Measurements from ENCODE around the gene POMGNT1.

DNA sequence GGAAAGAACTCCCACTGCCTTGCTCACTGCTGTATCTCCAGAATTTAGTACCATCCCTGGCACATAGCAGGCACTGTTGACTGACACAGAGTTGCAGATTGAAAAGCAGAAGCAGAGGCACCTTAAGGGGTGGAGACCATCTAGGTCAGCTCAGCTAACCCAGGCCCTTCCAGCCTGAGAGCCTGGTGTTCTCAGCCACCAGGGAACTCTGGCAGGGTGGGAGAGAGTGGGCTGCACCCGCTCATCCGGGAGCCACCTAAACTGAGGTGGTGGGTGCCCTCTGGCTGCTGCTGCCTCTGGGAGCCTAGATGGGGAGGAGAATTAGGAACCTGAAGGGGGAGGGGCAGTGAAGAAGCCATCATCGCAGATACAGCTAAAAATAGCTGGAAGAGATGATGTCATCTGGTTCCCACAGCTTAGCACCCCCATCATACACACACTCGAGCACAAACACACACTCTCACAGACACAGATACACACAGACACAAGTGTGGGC, 24.8 kb downstream of the POMGNT1 start:
- TF ChIP-seq, protein P1, sequence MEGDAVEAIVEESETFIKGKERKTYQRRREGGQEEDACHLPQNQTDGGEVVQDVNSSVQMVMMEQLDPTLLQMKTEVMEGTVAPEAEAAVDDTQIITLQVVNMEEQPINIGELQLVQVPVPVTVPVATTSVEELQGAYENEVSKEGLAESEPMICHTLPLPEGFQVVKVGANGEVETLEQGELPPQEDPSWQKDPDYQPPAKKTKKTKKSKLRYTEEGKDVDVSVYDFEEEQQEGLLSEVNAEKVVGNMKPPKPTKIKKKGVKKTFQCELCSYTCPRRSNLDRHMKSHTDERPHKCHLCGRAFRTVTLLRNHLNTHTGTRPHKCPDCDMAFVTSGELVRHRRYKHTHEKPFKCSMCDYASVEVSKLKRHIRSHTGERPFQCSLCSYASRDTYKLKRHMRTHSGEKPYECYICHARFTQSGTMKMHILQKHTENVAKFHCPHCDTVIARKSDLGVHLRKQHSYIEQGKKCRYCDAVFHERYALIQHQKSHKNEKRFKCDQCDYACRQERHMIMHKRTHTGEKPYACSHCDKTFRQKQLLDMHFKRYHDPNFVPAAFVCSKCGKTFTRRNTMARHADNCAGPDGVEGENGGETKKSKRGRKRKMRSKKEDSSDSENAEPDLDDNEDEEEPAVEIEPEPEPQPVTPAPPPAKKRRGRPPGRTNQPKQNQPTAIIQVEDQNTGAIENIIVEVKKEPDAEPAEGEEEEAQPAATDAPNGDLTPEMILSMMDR (IDR thresholded peaks at IDR 0.05): no peak
- no peak for TF ChIP-seq ZFX (IDR thresholded peaks at IDR 0.05; ENCODE audit: borderline replicate concordance)

All from 22Rv1 (cell line).